Bronchial epithelial cell (primary cell): Measurements from ENCODE around the gene GLRX2. TPM values are rescaled to one million over a fixed set of nuclear protein-coding genes. Genes with fewer than 3 reads are reported as not detected.

Experiments used
- DNase-seq: peaks from one replicate; pipeline ENCODE4 v3.0.0-alpha.2; 2010; ENCODE audit warnings: low read depth
- FAIRE-seq: peaks from 2 replicates; lab custom pipeline; 2011; peaks lifted over from hg19 to GRCh38; lab: Jason Lieb, UNC
- H3K27me3 ChIP-seq: 2 replicates; pipeline ENCODE4 v1.5.1; 2011; ENCODE audit warnings: low read length; ENCODE audit not compliant: control insufficient read depth, insufficient read depth
- H3K36me3 ChIP-seq: 2 replicates; pipeline ENCODE4 v1.5.1; 2011; ENCODE audit warnings: low read length; ENCODE audit not compliant: control insufficient read depth, insufficient read depth
- H3K4me3 ChIP-seq: 2 replicates; pipeline ENCODE4 v1.5.1; 2011; ENCODE audit warnings: mild to moderate bottlenecking, low read depth, low read length, control low read depth
- CTCF ChIP-seq: IDR thresholded peaks from 2 replicates; pipeline ENCODE4 v1.5.1; 2011; ENCODE audit warnings: mild to moderate bottlenecking, moderate library complexity, low read length, control low read depth, inconsistent platforms; ENCODE audit not compliant: insufficient read depth, severe bottlenecking
- total RNA-seq: library from RNA; depleted of rRNA; stranded (reverse); fragments of >200 nt; gene quantifications from 2 replicates; pipeline ENCODE4 v1.2.1, GENCODE V29; 2014

The GLRX2 gene
- total RNA-seq, 1 donor from 2014 or later = 5.0 TPM

- peaks cover 4% of the 10 kb centered on the region for H3K36me3 ChIP-seq
- no peak for DNase-seq
- no peak for FAIRE-seq
- H3K27me3 ChIP-seq = no peaks in the 10 kb centered on the region
- no peak overlapping the region for H3K4me3 ChIP-seq
- TF ChIP-seq CTCF = peak; percentile 37
These were observed 35.3 kb downstream of the GLRX2 start for GRCh38 chr1:193069748-193070385.

GRCh38 chr1:193068013-193068412 is 37.2 kb downstream of the GLRX2 start:
- no peak for TF ChIP-seq CTCF
- no peak for FAIRE-seq
- no peak overlapping the region for H3K4me3 ChIP-seq
- H3K36me3 ChIP-seq = peaks cover 4% of the 10 kb centered on the region
- no peak for DNase-seq
- no peaks in the 10 kb centered on the region for H3K27me3 ChIP-seq

- no peak for TF ChIP-seq CTCF
- Histone ChIP-seq H3K36me3 (peaks cover 4% of the 10 kb centered on the region), H3K4me3 (no peak overlapping the region), H3K27me3 (no peaks in the 10 kb centered on the region)
- FAIRE-seq (no peak), DNase-seq (no peak)
These were observed 38.6 kb downstream of the GLRX2 start for GRCh38 chr1:193066606-193067005.

GRCh38 chr1:193065954-193066353 is 39.3 kb downstream of the GLRX2 start:
- no peak for FAIRE-seq
- Histone ChIP-seq H3K36me3 (peaks cover 4% of the 10 kb centered on the region), H3K4me3 (no peak overlapping the region), H3K27me3 (no peaks in the 10 kb centered on the region)
- no peak for DNase-seq
- TF ChIP-seq CTCF = no peak

GRCh38 chr1:193062698-193063463 is 42.3 kb downstream of the GLRX2 start:
- no peak for FAIRE-seq
- TF ChIP-seq CTCF = no peak
- DNase-seq = peak; percentile 40

More at GRCh38 chr1:193062698-193063463, 42.3 kb downstream of the GLRX2 start:
- no peak overlapping the region for H3K4me3 ChIP-seq
- no peaks in the 10 kb centered on the region for H3K36me3 ChIP-seq
- H3K27me3 ChIP-seq = no peaks in the 10 kb centered on the region
